Left forelimb (tissue), 1 donor: ENCODE data around the gene CSNK2B.

Source experiments
- DNase-seq: peaks from one replicate; pipeline ENCODE4 v3.0.0-alpha.2; 2018; ENCODE audit warnings: low spot score

CSNK2B gene

GRCh38 chr6:31636698-31637596 lies 28.9 kb upstream of the CSNK2B start:
- no peak for DNase-seq

GRCh38 chr6:31639043-31639442 lies 26.8 kb upstream of the CSNK2B start:
- DNase-seq = no peak

GRCh38 chr6:31639449-31639861 lies 26.4 kb upstream of the CSNK2B start:
- no peak for DNase-seq

- no peak for DNase-seq
Measured at GRCh38 chr6:31640612-31641011, 25.3 kb upstream of the CSNK2B start.

- DNase-seq = no peak
Measured at GRCh38 chr6:31641370-31641769, 24.5 kb upstream of the CSNK2B start.

GRCh38 chr6:31642798-31643570 lies 22.9 kb upstream of the CSNK2B start:
- no peak for DNase-seq

GRCh38 chr6:31643818-31644454 lies 21.9 kb upstream of the CSNK2B start:
- DNase-seq = no peak

- no peak for DNase-seq
Measured at GRCh38 chr6:31645325-31645724, 20.6 kb upstream of the CSNK2B start.

- no peak for DNase-seq
Measured at GRCh38 chr6:31651602-31652191, 14.2 kb upstream of the CSNK2B start.

GRCh38 chr6:31652925-31653724 lies 12.8 kb upstream of the CSNK2B start:
- no peak for DNase-seq

GRCh38 chr6:31654574-31655348 lies 11.1 kb upstream of the CSNK2B start:
- DNase-seq = no peak

- no peak for DNase-seq
Measured at GRCh38 chr6:31655349-31656237, 10.3 kb upstream of the CSNK2B start, which contains the start of gene APOM. Gene APOM (plus strand): TSS chr6:31655894. CDS start chr6:31655967, 73 bp downstream.

GRCh38 chr6:31657406-31658157 lies 8.3 kb upstream of the CSNK2B start:
- DNase-seq = no peak

- no peak for DNase-seq
Measured at GRCh38 chr6:31658158-31658688, 7.7 kb upstream of the CSNK2B start.

- no peak for DNase-seq
Measured at GRCh38 chr6:31658983-31659648, 6.8 kb upstream of the CSNK2B start.

GRCh38 chr6:31659649-31660380 lies 6.1 kb upstream of the CSNK2B start:
- DNase-seq = no peak
